ENCODE data around the gene CFAP410.
A peak's percentile ranks its signal among the peaks of the same experiment; 100 is the strongest.
"Not testable (repeated sequence)": the region's sequence is repeated elsewhere in the genome, so short reads cannot be mapped to it uniquely, and the experiment has no call there.

CFAP410 gene

GRCh38 chr21:44350773-44351481, 11.7 kb upstream of the CFAP410 start:
- DNase-seq (ENCODE audit: low spot score) = no peak

- DNase-seq (ENCODE audit: low spot score) = no peak
Observed at GRCh38 chr21:44349847-44350772, 10.9 kb upstream of the CFAP410 start.

- no peak for DNase-seq (ENCODE audit: low spot score)
Observed at GRCh38 chr21:44349416-44349846, 10.2 kb upstream of the CFAP410 start.

GRCh38 chr21:44348861-44349260, 9.7 kb upstream of the CFAP410 start:
- no peak for DNase-seq (ENCODE audit: low spot score)

- DNase-seq (ENCODE audit: low spot score) = no peak
Observed at GRCh38 chr21:44347911-44348451, 8.8 kb upstream of the CFAP410 start.

- no peak for DNase-seq (ENCODE audit: low spot score)
Observed at GRCh38 chr21:44345495-44345894, 6.3 kb upstream of the CFAP410 start.

- no peak for DNase-seq (ENCODE audit: low spot score)
Observed at GRCh38 chr21:44344541-44345183, 5.5 kb upstream of the CFAP410 start.

- not testable (repeated sequence) for DNase-seq (ENCODE audit: low spot score)
Observed at GRCh38 chr21:44342981-44343380, 3.8 kb upstream of the CFAP410 start.

GRCh38 chr21:44341726-44342458, 2.7 kb upstream of the CFAP410 start:
- DNase-seq (ENCODE audit: low spot score) = not testable (repeated sequence)

GRCh38 chr21:44337941-44338895, 972 bp downstream of the CFAP410 start:
- peak; percentile 7 for DNase-seq (ENCODE audit: low spot score)

GRCh38 chr21:44337449-44337848, 1.7 kb downstream of the CFAP410 start:
- DNase-seq (ENCODE audit: low spot score) = no peak

- DNase-seq (ENCODE audit: low spot score) = no peak
Observed at GRCh38 chr21:44335266-44336059, 3.7 kb downstream of the CFAP410 start.

GRCh38 chr21:44334329-44335030, 4.7 kb downstream of the CFAP410 start:
- DNase-seq (ENCODE audit: low spot score) = no peak

GRCh38 chr21:44333509-44334328, 5.5 kb downstream of the CFAP410 start:
- no peak for DNase-seq (ENCODE audit: low spot score)

GRCh38 chr21:44332965-44333364, 6.2 kb downstream of the CFAP410 start:
- DNase-seq (ENCODE audit: low spot score) = no peak

- no peak for DNase-seq (ENCODE audit: low spot score)
Observed at GRCh38 chr21:44332383-44332782, 6.8 kb downstream of the CFAP410 start.

- no peak for DNase-seq (ENCODE audit: low spot score)
Observed at GRCh38 chr21:44331650-44332307, 7.4 kb downstream of the CFAP410 start.

GRCh38 chr21:44331209-44331608, 8.0 kb downstream of the CFAP410 start:
- DNase-seq (ENCODE audit: low spot score) = no peak
